MM.1S (cell line): ENCODE data around the gene ANKH.

Experiments used
- EZH2 ChIP-seq: fragments of 300-600 bp; sonication (generic); optimal IDR thresholded peaks from 2 replicates; pipeline ENCODE3; 2017; ENCODE audit warnings: low read depth, mild to moderate bottlenecking, antibody characterized with exemption, low read length, mixed read lengths
- EZH2phosphoT487 ChIP-seq: fragments of 300-600 bp; sonication (generic); IDR thresholded peaks from 2 replicates; pipeline ENCODE4 v1.6.1; 2018; ENCODE audit warnings: antibody characterized with exemption, low read length
- TF ChIP-seq, protein P1 (sequence below): fragments of 300-600 bp; sonication (generic); IDR thresholded peaks from 2 replicates; pipeline ENCODE4 v1.5.1; 2016; ENCODE audit warnings: antibody characterized with exemption, low read length, mixed read lengths

DNA sequence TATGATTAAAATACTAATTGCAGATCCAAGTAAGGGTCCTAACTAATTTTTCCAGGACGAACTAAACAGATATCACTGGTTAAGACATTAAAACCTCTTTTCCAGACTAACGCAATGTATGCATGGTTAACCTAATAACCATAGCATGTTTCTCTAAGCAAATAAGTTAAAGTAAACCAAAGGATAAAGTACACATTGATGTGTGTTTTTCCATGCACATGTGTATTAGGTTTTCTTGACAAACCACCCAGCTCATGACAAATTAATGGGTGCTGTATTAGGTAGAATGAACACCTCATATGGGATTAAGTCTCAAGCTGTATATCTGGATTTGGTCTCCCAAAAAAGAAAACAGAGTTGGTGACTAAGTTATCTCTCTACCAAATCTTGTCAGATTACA, 45.6 kb downstream of the ANKH start:
- TF ChIP-seq, protein P1, sequence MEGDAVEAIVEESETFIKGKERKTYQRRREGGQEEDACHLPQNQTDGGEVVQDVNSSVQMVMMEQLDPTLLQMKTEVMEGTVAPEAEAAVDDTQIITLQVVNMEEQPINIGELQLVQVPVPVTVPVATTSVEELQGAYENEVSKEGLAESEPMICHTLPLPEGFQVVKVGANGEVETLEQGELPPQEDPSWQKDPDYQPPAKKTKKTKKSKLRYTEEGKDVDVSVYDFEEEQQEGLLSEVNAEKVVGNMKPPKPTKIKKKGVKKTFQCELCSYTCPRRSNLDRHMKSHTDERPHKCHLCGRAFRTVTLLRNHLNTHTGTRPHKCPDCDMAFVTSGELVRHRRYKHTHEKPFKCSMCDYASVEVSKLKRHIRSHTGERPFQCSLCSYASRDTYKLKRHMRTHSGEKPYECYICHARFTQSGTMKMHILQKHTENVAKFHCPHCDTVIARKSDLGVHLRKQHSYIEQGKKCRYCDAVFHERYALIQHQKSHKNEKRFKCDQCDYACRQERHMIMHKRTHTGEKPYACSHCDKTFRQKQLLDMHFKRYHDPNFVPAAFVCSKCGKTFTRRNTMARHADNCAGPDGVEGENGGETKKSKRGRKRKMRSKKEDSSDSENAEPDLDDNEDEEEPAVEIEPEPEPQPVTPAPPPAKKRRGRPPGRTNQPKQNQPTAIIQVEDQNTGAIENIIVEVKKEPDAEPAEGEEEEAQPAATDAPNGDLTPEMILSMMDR = no peak
- no peak for TF ChIP-seq EZH2
- TF ChIP-seq EZH2phosphoT487 = no peak
